Measurements from ENCODE around the gene XRCC4.

Gene XRCC4

DNA sequence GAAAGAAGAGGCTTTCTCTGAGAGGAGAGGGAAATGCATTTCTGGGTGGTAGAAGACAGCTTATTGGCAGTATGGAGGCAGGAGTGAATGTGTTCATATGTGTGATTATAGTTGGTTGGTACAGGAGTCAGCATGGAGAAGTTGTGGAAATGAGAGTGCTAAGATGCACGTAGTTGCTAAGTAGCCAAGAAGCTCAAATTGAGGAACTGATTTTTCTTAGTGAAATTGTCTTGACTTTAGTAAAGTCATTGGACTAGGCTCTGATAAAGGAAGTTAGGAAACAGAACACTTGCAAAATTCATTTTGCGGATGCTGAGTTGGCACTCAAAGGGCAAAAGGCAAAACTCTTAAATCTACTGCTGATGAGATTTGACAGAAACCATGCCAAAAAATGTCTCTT, 235.3 kb downstream of the XRCC4 start:
- H3K4me3 ChIP-seq (ENCODE audit: low read depth, low read length): no peak overlapping the region
- TF ChIP-seq, protein P1, sequence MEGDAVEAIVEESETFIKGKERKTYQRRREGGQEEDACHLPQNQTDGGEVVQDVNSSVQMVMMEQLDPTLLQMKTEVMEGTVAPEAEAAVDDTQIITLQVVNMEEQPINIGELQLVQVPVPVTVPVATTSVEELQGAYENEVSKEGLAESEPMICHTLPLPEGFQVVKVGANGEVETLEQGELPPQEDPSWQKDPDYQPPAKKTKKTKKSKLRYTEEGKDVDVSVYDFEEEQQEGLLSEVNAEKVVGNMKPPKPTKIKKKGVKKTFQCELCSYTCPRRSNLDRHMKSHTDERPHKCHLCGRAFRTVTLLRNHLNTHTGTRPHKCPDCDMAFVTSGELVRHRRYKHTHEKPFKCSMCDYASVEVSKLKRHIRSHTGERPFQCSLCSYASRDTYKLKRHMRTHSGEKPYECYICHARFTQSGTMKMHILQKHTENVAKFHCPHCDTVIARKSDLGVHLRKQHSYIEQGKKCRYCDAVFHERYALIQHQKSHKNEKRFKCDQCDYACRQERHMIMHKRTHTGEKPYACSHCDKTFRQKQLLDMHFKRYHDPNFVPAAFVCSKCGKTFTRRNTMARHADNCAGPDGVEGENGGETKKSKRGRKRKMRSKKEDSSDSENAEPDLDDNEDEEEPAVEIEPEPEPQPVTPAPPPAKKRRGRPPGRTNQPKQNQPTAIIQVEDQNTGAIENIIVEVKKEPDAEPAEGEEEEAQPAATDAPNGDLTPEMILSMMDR (IDR thresholded peaks at IDR 0.05; ENCODE audit: low read depth, low read length): no peak

DNA sequence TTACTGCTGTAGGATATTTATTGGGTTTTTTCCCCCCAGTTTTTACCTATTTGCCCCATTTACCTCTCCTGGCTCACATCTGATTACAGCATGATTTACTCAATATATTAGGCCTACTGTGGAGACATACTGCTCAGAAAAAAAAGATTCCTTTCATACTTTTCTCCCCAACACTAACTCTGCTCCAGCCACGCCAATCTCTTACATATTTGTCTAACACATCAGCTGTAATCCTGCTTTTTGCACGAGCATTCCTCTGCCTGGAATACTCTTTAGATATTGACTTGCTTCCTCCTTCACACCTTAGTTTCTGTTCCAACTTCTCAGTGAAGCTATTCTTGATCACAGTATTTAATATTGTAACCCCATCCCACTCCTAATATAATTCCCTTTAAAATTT, 236.1 kb downstream of the XRCC4 start:
- TF ChIP-seq, protein P1 (IDR thresholded peaks at IDR 0.05; ENCODE audit: low read depth, low read length): no peak
- H3K4me3 ChIP-seq (ENCODE audit: low read depth, low read length): no peak overlapping the region

DNA sequence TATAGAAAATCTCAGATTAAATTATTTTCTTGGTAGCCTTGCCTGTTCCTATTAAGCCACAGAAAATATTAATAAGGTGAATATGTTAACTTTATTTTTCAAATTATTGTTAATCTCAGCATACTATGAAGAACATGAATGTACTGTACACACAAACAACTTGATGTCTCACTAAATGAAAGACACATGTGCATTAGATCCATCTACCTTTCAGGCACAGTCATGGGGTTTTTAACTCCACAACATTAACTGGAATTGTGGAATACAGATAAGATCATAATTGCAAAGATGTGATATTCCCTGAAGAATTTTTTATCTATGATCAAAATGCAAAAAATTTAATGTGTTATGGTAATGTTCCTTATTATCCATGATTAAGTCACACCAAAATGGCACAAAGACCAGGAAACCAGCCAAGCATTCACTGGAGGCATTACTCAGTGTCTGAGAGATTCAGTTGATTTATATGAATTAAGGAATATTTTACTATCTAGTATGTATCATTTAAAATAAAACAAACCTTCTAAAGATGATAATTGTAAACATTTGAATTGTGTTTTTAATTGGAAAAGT, 244.2 kb downstream of the XRCC4 start:
- H3K4me3 ChIP-seq (ENCODE audit: low read depth, low read length): no peak overlapping the region
- TF ChIP-seq, protein P1 (IDR thresholded peaks at IDR 0.05; ENCODE audit: low read depth, low read length): no peak

DNA sequence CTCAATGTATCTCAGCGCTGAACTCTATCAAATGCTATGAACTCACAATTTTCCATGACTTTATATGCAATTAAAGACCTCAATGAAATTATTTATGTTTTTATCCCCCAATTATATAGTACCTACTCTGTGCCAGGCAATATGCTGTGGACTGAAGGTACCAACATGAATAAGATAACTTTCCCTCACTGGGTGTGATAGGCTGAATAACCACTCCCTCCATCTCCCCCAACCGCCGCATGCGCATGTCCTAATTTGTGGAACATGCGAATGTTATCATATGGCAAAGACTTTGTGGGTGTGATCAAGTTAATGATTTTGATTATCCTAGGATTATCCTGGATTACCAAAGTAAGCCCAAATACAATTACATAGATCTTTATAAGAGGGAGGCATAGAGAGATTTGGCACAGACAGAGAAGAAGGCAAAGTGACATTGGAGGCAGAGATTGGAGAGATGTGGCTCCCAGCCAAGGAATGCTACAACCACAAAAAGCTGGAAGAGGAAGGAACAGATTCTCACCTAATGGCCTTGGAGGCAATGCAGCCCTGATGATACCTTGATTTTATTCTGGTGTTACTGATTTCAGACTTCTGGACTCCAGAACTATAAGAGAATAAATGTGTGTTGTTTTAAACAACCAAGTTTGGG, 245.1 kb downstream of the XRCC4 start:
- no peak overlapping the region for H3K4me3 ChIP-seq (ENCODE audit: low read depth, low read length)

DNA sequence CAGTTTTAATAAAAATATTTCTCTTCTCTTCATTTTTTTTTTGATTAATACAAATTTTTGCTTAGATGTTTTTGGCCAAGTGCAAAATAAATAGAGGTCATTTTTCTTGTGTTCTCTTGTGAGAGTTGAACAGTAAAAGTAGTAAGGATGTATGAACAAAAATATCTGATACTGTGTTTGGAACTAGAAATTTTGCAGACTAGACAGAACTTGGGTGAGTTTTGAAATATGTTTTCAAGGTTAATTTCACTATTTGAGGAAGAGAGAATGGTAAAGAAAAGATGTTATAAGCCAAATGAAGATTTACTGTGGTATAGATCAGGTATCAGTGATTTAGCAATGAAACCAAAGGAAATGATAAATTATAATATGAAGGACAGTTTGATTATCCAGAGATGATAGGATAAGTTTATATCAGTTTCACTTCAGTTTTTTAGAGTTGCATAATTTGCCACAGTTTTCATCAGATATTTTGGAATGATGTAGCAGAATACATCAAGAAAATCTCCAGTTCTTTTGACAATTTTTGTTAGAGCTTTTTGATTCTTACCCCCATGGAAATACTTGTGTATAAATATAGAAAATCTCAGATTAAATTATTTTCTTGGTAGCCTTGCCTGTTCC, 246.3 kb downstream of the XRCC4 start:
- H3K4me3 ChIP-seq (ENCODE audit: low read depth, low read length): no peak overlapping the region
- TF ChIP-seq, protein P1 (IDR thresholded peaks at IDR 0.05; ENCODE audit: low read depth, low read length): no peak

More for the DNA sequence above, 245.1 kb downstream of the XRCC4 start:
- TF ChIP-seq, protein P1 (IDR thresholded peaks at IDR 0.05; ENCODE audit: low read depth, low read length): no peak

DNA sequence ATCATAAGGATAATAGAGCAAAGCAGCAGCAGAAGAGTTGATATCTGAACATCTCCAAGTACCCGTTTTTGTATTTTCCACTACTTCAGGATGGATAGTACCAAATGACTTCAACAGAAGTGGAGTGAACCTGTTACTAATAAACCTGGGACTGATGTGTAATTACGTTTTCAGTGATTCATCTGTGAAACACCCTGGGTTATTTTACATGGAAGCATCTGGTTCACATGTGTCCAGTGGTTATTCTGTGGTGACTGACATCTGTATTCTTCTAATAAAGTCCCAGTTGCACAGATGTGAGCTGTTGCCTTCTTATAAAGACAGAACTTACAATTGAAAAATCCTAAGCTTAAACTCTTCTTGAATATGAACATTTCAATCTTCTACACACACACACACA, 254.5 kb downstream of the XRCC4 start:
- H3K4me3 ChIP-seq (ENCODE audit: low read depth, low read length): no peak overlapping the region
- TF ChIP-seq, protein P1 (IDR thresholded peaks at IDR 0.05; ENCODE audit: low read depth, low read length): no peak

DNA sequence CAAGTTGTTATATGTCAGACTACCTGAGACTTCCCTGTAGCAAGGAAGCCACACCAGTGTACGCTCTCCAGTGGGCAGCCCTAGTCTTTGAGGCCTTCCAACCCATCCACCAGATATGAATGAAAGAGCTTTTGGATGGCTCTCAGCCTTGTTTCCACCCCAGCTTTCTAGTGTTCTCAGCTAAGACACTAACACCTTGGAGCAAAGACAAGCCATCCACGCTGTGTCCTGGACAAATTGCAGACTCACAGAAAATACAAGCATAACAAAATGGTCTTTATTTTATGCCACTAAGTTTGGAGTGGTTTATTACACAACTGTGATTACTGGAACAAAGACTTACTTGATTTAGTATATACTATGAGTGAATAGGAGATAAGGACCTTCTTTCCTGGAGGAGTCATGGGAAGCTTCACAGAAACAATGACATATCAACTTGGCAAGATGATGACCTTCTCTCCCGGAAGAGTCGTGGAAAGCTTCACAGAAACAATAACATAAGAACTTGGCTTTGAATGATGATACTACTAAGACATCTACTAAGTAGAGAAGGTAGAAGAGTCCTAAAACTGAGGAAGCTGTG, 260.2 kb downstream of the XRCC4 start:
- H3K4me3 ChIP-seq (ENCODE audit: low read depth, low read length): no peak overlapping the region
- TF ChIP-seq, protein P1 (IDR thresholded peaks at IDR 0.05; ENCODE audit: low read depth, low read length): no peak
